Loucy (cell line): Measurements from ENCODE around the gene DIPK1B.
A peak's percentile ranks its signal among the peaks of the same experiment; 100 is the strongest.

Source experiments
- H2AFZ ChIP-seq: fragments of 200-600 bp; sonication (generic); 2 replicates; pipeline ENCODE4 v1.6.0; 2016; ENCODE audit warnings: antibody characterized with exemption, mild to moderate bottlenecking, low read length, moderate library complexity
- H3F3A ChIP-seq: fragments of 200-600 bp; 2 replicates; pipeline ENCODE4 v1.6.0; 2016; ENCODE audit warnings: antibody characterized with exemption, low read depth, mild to moderate bottlenecking
- H3K27me3 ChIP-seq: fragments of 200-600 bp; sonication (generic); 2 replicates; pipeline ENCODE4 v1.6.1; 2014; ENCODE audit warnings: low read length, mild to moderate bottlenecking; ENCODE audit not compliant: insufficient read depth, poor library complexity, severe bottlenecking
- H3K36me3 ChIP-seq: fragments of 200-600 bp; sonication (generic); 2 replicates; pipeline ENCODE4 v1.6.1; 2016; ENCODE audit warnings: low read length; ENCODE audit not compliant: insufficient read depth
- H3K4me1 ChIP-seq: fragments of 200-600 bp; sonication (generic); 2 replicates; pipeline ENCODE4 v1.5.1; 2014; ENCODE audit warnings: low read length, mild to moderate bottlenecking; ENCODE audit not compliant: insufficient read depth, poor library complexity, severe bottlenecking
- H3K4me2 ChIP-seq: fragments of 200-600 bp; sonication (generic); 2 replicates; pipeline ENCODE4 v1.6.0; 2014; ENCODE audit warnings: antibody characterized with exemption, low read length, low read depth, mild to moderate bottlenecking; ENCODE audit not compliant: poor library complexity, severe bottlenecking
- H3K4me3 ChIP-seq: fragments of 200-600 bp; sonication (generic); 2 replicates; pipeline ENCODE4 v1.5.1; 2014; ENCODE audit warnings: low read length, mild to moderate bottlenecking, mixed read lengths; ENCODE audit not compliant: poor library complexity, severe bottlenecking
- H3K79me2 ChIP-seq: fragments of 200-600 bp; sonication (generic); 2 replicates; pipeline ENCODE4 v1.6.1; 2014; ENCODE audit warnings: low read length; ENCODE audit not compliant: insufficient read depth
- H3K9ac ChIP-seq: fragments of 200-600 bp; sonication (generic); 2 replicates; pipeline ENCODE4 v1.6.0; 2014; ENCODE audit warnings: mild to moderate bottlenecking, low read depth, low read length, moderate library complexity; ENCODE audit not compliant: poor library complexity, severe bottlenecking
- H3K9me2 ChIP-seq: fragments of 200-600 bp; sonication (generic); replicated peaks from 2 replicates; pipeline ENCODE4 v1.6.1; 2016; ENCODE audit warnings: low read depth, low read length, mixed read lengths
- H3K9me3 ChIP-seq: fragments of 200-600 bp; sonication (generic); 2 replicates; pipeline ENCODE4 v1.6.1; 2014; ENCODE audit warnings: mild to moderate bottlenecking, antibody characterized with exemption, low read length, low read depth; ENCODE audit not compliant: insufficient read depth
- H4K20me1 ChIP-seq: fragments of 200-600 bp; sonication (generic); 2 replicates; pipeline ENCODE4 v1.6.0; 2014; ENCODE audit warnings: antibody characterized with exemption, low read length, mild to moderate bottlenecking; ENCODE audit not compliant: insufficient read depth, poor library complexity, severe bottlenecking
- CTCF ChIP-seq: fragments of 200-600 bp; sonication (generic); conservative IDR thresholded peaks from 2 replicates; pipeline ENCODE4 v1.5.1; 2014; ENCODE audit warnings: mild to moderate bottlenecking, antibody characterized with exemption, low read length
- EZH2phosphoT487 ChIP-seq: fragments of 200-600 bp; IDR thresholded peaks from 2 replicates; pipeline ENCODE4 v1.6.1; 2018; ENCODE audit warnings: antibody characterized with exemption, mild to moderate bottlenecking, moderate library complexity, borderline replicate concordance

Gene DIPK1B

GRCh38 chr9:136683755-136684154, 28.6 kb upstream of the DIPK1B start:
- Histone ChIP-seq H3K9me3 (no peaks in the 10 kb centered on the region), H4K20me1 (peaks cover 26% of the 10 kb centered on the region), H2AFZ (no peak overlapping the region), H3K27me3 (no peaks in the 10 kb centered on the region), H3K36me3 (no peaks in the 10 kb centered on the region), H3K9me2 (no peaks in the 10 kb centered on the region), H3K9ac (peak overlapping the region; percentile 96), H3K79me2 (peaks cover 50% of the 10 kb centered on the region), H3K4me1 (peaks cover 25% of the 10 kb centered on the region), H3F3A (no peaks in the 10 kb centered on the region), H3K4me3 (no peak overlapping the region), H3K4me2 (peak overlapping the region; percentile 92)
- TF ChIP-seq EZH2phosphoT487 (no peak), CTCF (no peak)

- H3K4me3 ChIP-seq = no peak overlapping the region
- peak overlapping the region; percentile 92 for H3K4me2 ChIP-seq
- H3K9me2 ChIP-seq = no peaks in the 10 kb centered on the region
- TF ChIP-seq CTCF (no peak), EZH2phosphoT487 (no peak)
- H3K9ac ChIP-seq = peak overlapping the region; percentile 96
- no peaks in the 10 kb centered on the region for H3F3A ChIP-seq
- no peaks in the 10 kb centered on the region for H3K36me3 ChIP-seq
- peaks cover 25% of the 10 kb centered on the region for H3K4me1 ChIP-seq
- no peak overlapping the region for H2AFZ ChIP-seq
- H3K79me2 ChIP-seq = peaks cover 49% of the 10 kb centered on the region
- H3K27me3 ChIP-seq = no peaks in the 10 kb centered on the region
- H4K20me1 ChIP-seq = peaks cover 26% of the 10 kb centered on the region
- H3K9me3 ChIP-seq = no peaks in the 10 kb centered on the region
These were observed 28.0 kb upstream of the DIPK1B start for GRCh38 chr9:136684339-136684738.

GRCh38 chr9:136684799-136685198, 27.6 kb upstream of the DIPK1B start:
- peak overlapping the region; percentile 98 for H3K4me3 ChIP-seq
- H4K20me1 ChIP-seq = peaks cover 26% of the 10 kb centered on the region
- no peaks in the 10 kb centered on the region for H3K9me3 ChIP-seq
- H3F3A ChIP-seq = no peaks in the 10 kb centered on the region
- H3K9me2 ChIP-seq = no peaks in the 10 kb centered on the region
- H3K4me2 ChIP-seq = peak overlapping the region; percentile 92
- TF ChIP-seq CTCF = no peak
- TF ChIP-seq EZH2phosphoT487 = no peak
- H3K9ac ChIP-seq = peak overlapping the region; percentile 96
- no peaks in the 10 kb centered on the region for H3K27me3 ChIP-seq
- no peaks in the 10 kb centered on the region for H3K36me3 ChIP-seq
- peaks cover 44% of the 10 kb centered on the region for H3K79me2 ChIP-seq
- H2AFZ ChIP-seq = no peak overlapping the region
- H3K4me1 ChIP-seq = peaks cover 25% of the 10 kb centered on the region
